GM12801 (cell line): Measurements from ENCODE around the gene IL1RAP.

Experiments
- TF ChIP-seq, protein P1 (sequence below): IDR thresholded peaks from one replicate; pipeline ENCODE4 v1.5.1; 2011; ENCODE audit warnings: control low read depth; ENCODE audit not compliant: insufficient read length; ENCODE audit errors: extremely low read depth

IL1RAP gene

DNA sequence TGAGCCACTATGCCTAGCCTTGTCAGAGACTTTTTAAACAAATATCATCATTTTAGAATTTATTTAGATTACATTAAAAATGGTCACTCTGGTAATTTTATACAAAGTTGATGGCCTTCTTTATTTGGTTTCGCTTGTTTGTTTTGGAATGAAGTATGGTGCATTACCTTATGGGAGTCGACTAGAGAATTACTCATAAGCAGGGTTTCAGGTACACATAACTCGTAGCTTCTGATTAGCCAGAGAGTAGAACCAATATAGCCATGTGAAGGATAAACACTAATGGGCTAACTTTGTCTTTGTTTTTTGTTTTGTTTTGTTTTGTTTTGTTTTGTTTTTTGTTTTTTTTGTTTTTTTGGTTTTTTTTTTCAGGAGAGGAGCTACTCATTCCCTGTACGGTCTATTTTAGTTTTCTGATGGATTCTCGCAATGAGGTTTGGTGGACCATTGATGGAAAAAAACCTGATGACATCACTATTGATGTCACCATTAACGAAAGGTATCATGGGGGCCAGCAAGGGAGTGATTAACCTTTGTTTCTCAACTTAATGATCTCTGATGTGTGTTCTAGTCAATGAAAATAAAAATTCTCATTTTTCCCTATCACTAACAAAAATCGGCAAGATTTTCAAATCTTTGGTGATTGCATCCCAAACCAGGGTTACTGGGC, 113.2 kb downstream of the IL1RAP start:
- TF ChIP-seq, protein P1, sequence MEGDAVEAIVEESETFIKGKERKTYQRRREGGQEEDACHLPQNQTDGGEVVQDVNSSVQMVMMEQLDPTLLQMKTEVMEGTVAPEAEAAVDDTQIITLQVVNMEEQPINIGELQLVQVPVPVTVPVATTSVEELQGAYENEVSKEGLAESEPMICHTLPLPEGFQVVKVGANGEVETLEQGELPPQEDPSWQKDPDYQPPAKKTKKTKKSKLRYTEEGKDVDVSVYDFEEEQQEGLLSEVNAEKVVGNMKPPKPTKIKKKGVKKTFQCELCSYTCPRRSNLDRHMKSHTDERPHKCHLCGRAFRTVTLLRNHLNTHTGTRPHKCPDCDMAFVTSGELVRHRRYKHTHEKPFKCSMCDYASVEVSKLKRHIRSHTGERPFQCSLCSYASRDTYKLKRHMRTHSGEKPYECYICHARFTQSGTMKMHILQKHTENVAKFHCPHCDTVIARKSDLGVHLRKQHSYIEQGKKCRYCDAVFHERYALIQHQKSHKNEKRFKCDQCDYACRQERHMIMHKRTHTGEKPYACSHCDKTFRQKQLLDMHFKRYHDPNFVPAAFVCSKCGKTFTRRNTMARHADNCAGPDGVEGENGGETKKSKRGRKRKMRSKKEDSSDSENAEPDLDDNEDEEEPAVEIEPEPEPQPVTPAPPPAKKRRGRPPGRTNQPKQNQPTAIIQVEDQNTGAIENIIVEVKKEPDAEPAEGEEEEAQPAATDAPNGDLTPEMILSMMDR = no peak

DNA sequence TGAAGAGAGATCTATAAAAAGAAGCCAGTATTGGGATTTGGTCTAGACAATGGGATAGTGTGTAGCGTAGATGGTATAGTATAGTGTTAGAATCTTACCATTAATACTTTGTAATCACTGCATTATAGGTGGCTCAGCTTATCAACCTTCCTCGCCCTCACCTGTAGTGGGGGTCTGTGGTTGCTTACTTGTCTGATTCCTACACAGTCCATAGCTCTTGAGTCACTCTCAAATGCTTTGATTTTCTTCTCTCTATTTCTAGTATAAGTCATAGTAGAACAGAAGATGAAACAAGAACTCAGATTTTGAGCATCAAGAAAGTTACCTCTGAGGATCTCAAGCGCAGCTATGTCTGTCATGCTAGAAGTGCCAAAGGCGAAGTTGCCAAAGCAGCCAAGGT, 115.2 kb downstream of the IL1RAP start:
- TF ChIP-seq, protein P1 = no peak

DNA sequence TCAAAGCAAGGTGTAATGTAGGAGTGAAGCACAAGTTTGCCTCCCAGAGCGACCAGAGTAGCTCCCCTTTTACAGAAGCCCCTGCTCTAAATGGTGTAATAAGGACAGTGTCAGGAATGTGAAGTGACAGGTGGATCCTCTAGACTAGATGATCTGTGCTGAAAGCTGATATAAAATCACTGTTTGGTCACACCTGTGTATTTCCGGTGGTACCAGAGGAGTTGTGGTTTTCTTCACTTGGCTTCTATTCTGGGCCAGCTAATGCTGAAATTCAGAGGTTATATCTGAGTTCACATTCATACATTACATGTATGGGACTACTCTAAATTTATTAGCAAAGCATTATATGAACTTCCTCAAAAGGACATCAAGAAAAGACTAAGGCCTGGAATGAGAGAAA, 117.4 kb downstream of the IL1RAP start:
- TF ChIP-seq, protein P1 = no peak

DNA sequence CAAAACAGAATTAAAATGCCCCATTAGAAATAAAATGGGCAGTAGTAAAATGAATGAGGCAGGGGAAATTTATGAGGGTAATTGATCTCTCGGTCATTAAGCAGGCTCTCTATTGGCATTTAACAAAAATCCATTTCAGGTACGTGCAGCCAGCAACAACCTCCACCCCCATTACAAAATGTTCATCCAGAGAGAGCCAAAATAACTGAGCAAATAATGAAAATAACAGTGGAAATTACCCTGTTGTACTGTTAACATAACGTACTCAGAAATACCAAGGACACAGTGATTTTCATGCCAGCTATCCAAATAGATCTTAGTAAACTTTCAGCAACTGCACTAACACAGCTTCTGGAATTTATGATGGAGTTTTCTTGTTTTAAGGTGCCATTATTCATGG, 127.7 kb downstream of the IL1RAP start:
- TF ChIP-seq, protein P1 = no peak

DNA sequence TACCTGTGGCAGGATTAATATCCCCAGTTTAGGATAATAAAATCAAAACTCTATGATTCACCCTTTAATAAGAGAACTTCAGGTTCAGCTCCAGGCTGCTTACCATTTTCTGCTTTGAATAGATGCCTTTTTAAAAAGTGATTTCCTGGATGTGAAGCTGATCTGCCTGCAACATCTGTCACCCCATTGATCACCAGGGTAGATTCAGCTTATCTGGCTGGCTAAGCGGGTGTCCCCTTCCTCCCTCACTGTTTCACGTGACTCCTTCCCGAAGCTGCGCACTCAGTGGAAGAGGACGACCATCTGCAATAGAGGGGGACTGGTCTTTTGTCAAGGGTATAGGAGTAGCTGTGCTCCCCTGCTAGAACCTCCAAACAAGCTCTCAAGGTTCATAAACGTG, 128.1 kb downstream of the IL1RAP start:
- TF ChIP-seq, protein P1 = no peak

DNA sequence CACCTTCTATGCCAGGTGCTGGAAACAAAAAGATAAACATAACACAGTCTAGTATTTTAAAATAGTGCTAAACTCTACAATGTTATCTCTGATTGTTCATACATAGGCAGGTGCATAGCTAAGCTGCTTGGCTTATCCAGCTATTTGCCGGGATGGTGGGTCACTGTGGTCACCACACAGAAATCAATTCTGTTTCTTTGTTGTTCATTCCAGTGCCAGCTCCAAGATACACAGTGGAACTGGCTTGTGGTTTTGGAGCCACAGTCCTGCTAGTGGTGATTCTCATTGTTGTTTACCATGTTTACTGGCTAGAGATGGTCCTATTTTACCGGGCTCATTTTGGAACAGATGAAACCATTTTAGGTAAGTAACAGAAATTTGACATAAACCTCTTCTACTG, 130.2 kb downstream of the IL1RAP start:
- TF ChIP-seq, protein P1 = no peak

DNA sequence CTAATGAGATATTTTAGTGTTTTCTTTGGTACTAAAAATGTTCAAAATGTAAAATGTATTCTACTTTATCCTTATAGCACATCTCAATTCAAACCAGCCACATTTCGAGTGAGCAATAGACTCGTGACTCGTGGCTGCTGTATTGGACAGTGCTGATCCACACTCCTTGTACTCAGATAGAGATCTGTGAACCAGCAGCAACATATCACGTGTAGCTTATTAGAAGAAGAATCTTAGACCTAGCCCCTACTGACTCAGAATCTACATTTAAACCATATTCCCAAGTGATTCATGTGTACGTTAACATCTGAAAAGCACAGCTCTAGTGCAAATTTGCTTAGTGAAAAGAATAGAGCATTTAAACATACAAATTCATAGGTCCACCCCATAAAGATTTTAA, 130.9 kb downstream of the IL1RAP start:
- TF ChIP-seq, protein P1 = no peak
